Measurements from ENCODE around the gene ATN1. TPM values are rescaled to one million over a fixed set of nuclear protein-coding genes. Genes with fewer than 3 reads are reported as not detected.

Gene ATN1
- total RNA-seq, 4 donors from 2014 or later = 49.0 to 136 (median 95.2) TPM

DNA sequence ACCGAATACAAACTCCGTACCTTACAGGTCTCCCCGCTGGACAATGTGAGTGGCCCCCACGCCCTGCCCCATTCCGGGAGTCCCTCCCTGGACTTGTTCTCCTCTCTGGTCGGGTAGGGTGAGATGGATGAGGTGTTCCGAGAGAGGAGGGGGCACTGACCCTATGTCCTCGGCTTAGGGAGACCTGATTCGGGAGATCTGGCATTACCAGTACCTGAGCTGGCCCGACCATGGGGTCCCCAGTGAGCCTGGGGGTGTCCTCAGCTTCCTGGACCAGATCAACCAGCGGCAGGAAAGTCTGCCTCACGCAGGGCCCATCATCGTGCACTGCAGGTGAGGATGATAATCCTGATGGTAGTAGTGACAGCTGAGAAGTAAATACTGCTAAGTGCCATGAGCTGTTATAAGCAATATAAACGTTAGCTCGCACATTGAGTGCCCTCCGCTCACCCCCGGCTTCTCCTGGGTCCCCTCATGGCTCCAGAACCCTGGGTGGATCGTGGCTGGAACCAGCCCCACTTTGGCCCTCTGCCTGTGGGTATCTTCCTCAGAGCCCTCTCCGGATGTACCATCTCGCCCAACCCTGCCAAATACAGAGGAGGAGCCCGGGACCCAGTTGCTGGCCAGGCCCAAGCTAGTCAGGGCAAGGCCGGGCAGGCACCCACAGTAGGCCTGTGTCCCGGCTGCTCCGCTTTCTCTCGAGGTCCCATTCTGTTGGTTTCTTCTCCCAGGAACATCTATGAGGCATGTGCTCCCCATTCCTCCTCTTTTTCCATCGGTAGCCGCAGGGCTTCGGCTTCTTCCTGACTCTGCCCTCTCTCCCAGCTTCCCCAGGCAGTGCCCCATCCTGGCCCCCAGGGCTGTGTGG, 30.2 kb downstream of the ATN1 start:
- no peak overlapping the region for H3K4me3 ChIP-seq
- TF ChIP-seq, protein P1, sequence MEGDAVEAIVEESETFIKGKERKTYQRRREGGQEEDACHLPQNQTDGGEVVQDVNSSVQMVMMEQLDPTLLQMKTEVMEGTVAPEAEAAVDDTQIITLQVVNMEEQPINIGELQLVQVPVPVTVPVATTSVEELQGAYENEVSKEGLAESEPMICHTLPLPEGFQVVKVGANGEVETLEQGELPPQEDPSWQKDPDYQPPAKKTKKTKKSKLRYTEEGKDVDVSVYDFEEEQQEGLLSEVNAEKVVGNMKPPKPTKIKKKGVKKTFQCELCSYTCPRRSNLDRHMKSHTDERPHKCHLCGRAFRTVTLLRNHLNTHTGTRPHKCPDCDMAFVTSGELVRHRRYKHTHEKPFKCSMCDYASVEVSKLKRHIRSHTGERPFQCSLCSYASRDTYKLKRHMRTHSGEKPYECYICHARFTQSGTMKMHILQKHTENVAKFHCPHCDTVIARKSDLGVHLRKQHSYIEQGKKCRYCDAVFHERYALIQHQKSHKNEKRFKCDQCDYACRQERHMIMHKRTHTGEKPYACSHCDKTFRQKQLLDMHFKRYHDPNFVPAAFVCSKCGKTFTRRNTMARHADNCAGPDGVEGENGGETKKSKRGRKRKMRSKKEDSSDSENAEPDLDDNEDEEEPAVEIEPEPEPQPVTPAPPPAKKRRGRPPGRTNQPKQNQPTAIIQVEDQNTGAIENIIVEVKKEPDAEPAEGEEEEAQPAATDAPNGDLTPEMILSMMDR (IDR thresholded peaks at IDR 0.05) = no peak
- TF ChIP-seq EP300 (IDR thresholded peaks at IDR 0.05) (no peak), POLR2A (IDR thresholded peaks at IDR 0.05) (no peak), POLR2AphosphoS5 (IDR thresholded peaks at IDR 0.05) (no peak)
- no peaks in the 10 kb centered on the region for H3K36me3 ChIP-seq
- no peak for ATAC-seq
- peak overlapping the region in 1 of 4 donors; percentile 81 for H3K27ac ChIP-seq
- H3K27me3 ChIP-seq = no peaks in the 10 kb centered on the region
- H3K9me3 ChIP-seq = no peaks in the 10 kb centered on the region
- 69 to 71% methylated on average over 15 to 17 of the region's 28 CpGs for WGBS, 2 donors (ENCODE audit: low coverage in 1 of 2)
- peaks cover 0 to 53% (median 5%) of the 10 kb centered on the region in 3 donors for H3K4me1 ChIP-seq

GRCh38 chr12:6958609-6959057, 30.9 kb downstream of the ATN1 start:
- H3K4me3 ChIP-seq = no peak overlapping the region
- 60% methylated on average over 1 of the region's 10 CpGs; no CpG with 5 or more reads in 1 of the 2 donors for WGBS, 2 donors (ENCODE audit: low coverage in 1 of 2)
- no peaks in the 10 kb centered on the region for H3K27me3 ChIP-seq
- H3K36me3 ChIP-seq = no peaks in the 10 kb centered on the region
- TF ChIP-seq POLR2AphosphoS5 (IDR thresholded peaks at IDR 0.05) = no peak
- TF ChIP-seq POLR2A (IDR thresholded peaks at IDR 0.05) = no peak
- no peak for ATAC-seq
- no peaks in the 10 kb centered on the region for H3K9me3 ChIP-seq
- H3K4me1 ChIP-seq = peaks cover 0 to 51% (median 5%) of the 10 kb centered on the region in 3 donors
- H3K27ac ChIP-seq = peak overlapping the region in 2 of 4 donors; percentile 31 to 81

DNA sequence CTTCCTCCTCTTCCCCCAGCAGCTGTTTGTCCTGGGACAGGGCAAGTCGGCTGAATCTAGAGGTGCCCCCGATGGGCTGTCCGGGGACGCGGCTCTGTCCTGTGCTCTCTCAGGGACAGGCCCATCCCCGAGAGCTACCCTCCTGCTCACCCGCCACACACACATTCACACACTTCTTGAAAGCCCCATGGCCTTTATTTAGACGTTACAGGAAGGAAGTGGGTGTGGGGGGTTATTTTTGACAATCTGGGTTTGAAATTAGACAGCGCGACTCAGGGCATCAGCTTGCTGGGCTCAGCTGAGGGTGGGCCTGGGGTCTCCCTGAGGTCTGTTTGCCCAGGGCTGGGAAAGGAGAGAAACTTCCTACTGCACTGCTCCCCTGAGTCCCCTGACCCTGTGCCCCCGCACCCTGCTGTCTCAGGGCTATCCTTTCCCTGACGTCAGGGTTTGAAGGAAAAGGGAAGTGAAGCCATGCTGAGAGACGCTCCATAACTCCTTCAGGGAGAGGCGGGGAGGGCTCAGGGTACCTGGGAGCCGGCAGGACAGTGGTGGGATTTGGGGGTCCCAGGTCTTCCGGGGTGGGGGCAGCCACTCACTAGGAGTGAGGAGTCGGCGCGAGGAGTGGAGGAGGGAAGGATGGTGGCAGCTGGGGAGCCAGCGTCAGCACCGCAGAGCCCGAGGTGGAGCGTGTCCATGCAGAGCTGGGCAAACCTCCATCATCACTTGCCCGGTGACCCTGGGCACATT, 31.5 kb downstream of the ATN1 start:
- Histone ChIP-seq H3K4me1 (peaks cover 0 to 51% (median 5%) of the 10 kb centered on the region in 3 donors), H3K4me3 (no peak overlapping the region)
- TF ChIP-seq, protein P1 (IDR thresholded peaks at IDR 0.05) = no peak
- TF ChIP-seq POLR2AphosphoS5 (IDR thresholded peaks at IDR 0.05) (no peak), POLR2A (IDR thresholded peaks at IDR 0.05) (no peak), EP300 (IDR thresholded peaks at IDR 0.05) (no peak)

GRCh38 chr12:6959805-6960592, 32.2 kb downstream of the ATN1 start:
- Histone ChIP-seq H3K4me1 (peaks cover 0 to 58% (median 9%) of the 10 kb centered on the region in 3 donors), H3K36me3 (peaks cover 0 to 5% of the 10 kb centered on the region in 2 donors)
- WGBS, 2 donors (ENCODE audit: low coverage in 1 of 2) = 100% methylated on average over 2 of the region's 26 CpGs; no CpG with 5 or more reads in 1 of the 2 donors

More for the DNA sequence above, 31.5 kb downstream of the ATN1 start:
- H3K27ac ChIP-seq = peak overlapping the region in 2 of 4 donors; percentile 31 to 81
- peak; percentile 20 for ATAC-seq
- H3K9me3 ChIP-seq = no peaks in the 10 kb centered on the region
- no peaks in the 10 kb centered on the region for H3K27me3 ChIP-seq
- 67 to 83% methylated on average over 3 to 7 of the region's 24 CpGs for WGBS, 2 donors (ENCODE audit: low coverage in 1 of 2)
- no peaks in the 10 kb centered on the region for H3K36me3 ChIP-seq

More at GRCh38 chr12:6959805-6960592, 32.2 kb downstream of the ATN1 start:
- no peaks in the 10 kb centered on the region for H3K27me3 ChIP-seq
- no peak overlapping the region for H3K4me3 ChIP-seq
- no peak for ATAC-seq
- TF ChIP-seq, protein P1 (IDR thresholded peaks at IDR 0.05) = no peak
- TF ChIP-seq EP300 (IDR thresholded peaks at IDR 0.05) = no peak
- TF ChIP-seq POLR2A (IDR thresholded peaks at IDR 0.05) = no peak
- TF ChIP-seq POLR2AphosphoS5 (IDR thresholded peaks at IDR 0.05) = no peak
- no peaks in the 10 kb centered on the region for H3K9me3 ChIP-seq
- H3K27ac ChIP-seq = peak overlapping the region in 1 of 4 donors; percentile 81
